Measurements from ENCODE around the gene RACGAP1.
A peak's percentile ranks its signal among the peaks of the same experiment; 100 is the strongest.

RACGAP1 gene

DNA sequence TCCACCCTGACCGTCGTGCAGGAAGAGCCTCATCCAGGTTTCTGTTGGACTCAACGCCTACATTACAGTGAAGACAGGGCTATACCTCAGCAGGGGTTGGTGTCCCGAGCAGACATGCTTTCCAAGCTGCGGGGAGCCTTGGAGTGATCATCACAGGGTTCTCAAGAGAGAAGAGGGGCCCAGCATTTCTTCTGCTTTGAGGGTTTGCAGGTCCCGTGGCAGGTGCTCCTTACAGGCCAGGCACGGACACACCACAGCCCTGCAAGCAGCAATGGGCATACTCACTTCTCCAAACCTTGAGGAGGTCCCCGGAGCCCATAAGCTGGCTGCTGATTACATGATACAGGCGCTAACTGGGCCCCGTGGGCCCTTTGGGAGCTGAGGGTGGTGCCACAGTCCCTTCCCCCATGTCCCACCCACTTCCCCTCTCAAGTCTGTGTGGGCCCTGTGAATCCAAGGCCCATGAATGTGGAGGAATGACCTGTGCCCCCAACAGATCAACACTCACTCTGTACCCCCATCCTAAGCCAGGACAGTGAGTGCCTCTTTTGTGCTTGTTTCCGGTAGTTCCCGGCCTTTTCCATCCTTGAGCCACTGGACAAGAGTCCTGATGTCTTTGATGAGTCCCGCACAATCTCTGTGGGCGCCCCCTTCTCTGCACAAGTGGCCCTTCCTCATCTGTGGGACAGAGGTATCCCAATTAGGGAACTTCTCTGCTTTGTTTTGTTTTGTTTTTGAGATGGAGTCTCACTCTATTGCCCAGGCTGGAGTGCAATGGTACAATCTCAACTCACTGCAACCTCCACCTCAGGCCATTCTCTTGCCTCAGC, 73.7 kb downstream of the RACGAP1 start:
- peaks cover 0 to 7% (median 0%) of the 10 kb centered on the region in 4 donors for H3K4me1 ChIP-seq
- TF ChIP-seq, protein P1, sequence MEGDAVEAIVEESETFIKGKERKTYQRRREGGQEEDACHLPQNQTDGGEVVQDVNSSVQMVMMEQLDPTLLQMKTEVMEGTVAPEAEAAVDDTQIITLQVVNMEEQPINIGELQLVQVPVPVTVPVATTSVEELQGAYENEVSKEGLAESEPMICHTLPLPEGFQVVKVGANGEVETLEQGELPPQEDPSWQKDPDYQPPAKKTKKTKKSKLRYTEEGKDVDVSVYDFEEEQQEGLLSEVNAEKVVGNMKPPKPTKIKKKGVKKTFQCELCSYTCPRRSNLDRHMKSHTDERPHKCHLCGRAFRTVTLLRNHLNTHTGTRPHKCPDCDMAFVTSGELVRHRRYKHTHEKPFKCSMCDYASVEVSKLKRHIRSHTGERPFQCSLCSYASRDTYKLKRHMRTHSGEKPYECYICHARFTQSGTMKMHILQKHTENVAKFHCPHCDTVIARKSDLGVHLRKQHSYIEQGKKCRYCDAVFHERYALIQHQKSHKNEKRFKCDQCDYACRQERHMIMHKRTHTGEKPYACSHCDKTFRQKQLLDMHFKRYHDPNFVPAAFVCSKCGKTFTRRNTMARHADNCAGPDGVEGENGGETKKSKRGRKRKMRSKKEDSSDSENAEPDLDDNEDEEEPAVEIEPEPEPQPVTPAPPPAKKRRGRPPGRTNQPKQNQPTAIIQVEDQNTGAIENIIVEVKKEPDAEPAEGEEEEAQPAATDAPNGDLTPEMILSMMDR (IDR thresholded peaks at IDR 0.05): no peak
- peak in 1 of 2 donors; percentile 49 for DNase-seq
- no peak overlapping the region for H3K27ac ChIP-seq
- H3K9me3 ChIP-seq: no peaks in the 10 kb centered on the region
- no peak overlapping the region for H3K4me3 ChIP-seq
- intact Hi-C loops (cut with DNase I; ENCODE audit: low total_unique reads): no loop called here
- no peaks in the 10 kb centered on the region for H3K36me3 ChIP-seq
- H3K27me3 ChIP-seq: peaks cover 0 to 44% of the 10 kb centered on the region in 2 donors

DNA sequence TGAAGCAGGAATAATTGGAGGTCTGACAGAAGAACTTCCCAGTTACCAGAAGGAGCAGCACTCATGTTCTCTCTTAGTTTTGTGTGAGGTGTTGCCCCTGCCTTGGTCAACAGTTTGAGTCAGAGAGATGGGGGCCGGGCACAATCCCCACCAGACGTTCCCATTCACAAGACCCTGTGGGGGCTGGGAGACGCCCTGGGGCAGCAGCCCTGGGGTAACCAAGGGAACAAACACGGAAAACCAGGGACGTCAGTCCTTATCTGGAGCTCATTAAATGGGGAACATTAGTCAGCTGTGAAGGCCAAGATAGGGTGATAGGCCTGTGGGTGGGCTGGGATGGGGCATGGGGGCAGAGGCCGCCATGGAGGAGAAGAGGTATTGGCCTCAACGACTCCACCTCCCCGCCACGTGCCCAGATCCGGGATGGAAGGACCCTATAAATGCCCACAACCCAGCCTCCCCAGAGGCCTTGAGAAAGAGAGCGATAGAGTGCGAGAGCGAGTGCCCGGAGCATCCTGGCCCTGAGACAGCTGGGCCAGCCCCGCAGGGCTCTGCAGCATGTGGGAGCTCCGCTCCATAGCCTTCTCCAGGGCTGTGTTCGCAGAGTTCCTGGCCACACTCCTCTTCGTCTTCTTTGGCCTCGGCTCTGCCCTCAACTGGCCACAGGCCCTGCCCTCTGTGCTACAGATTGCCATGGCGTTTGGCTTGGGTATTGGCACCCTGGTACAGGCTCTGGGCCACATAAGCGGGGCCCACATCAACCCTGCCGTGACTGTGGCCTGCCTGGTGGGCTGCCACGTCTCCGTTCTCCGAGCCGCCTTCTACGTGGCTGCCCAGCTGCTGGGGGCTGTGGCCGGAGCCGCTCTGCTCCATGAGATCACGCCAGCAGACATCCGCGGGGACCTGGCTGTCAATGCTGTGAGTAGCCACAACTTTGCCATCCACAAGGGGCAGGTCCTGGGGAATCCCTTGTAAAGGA, 74.7 kb downstream of the RACGAP1 start, which contains the start of gene AQP2:
Gene AQP2, plus strand, starts transcription at position 465 of the 979 bp plus-strand sequence. Its CDS starts 94 bp downstream, at position 559.
- no peak within 1 kb of the TSS for H3K4me3 ChIP-seq

GRCh38 chr12:49949866-49950265, 75.4 kb downstream of the RACGAP1 start:
- DNase-seq: no peak
- TF ChIP-seq, protein P1 (IDR thresholded peaks at IDR 0.05): no peak
- H3K27me3 ChIP-seq: peaks cover 0 to 27% of the 10 kb centered on the region in 2 donors
- H3K4me3 ChIP-seq: no peak overlapping the region
- no peaks in the 10 kb centered on the region for H3K9me3 ChIP-seq
- no peak overlapping the region for H3K27ac ChIP-seq
- peaks cover 0 to 10% (median 5%) of the 10 kb centered on the region in 4 donors for H3K4me1 ChIP-seq
- intact Hi-C loops (cut with DNase I; ENCODE audit: low total_unique reads): loop anchor here (10.0 kb wide), 1 partner anchor 85 kb away; no protein-coding TSS in a partner anchor
- no peaks in the 10 kb centered on the region for H3K36me3 ChIP-seq

More for the DNA sequence above, 74.7 kb downstream of the RACGAP1 start, which contains the start of gene AQP2:
- H3K27ac ChIP-seq: no peak within 1 kb of the TSS
- no peaks in the 10 kb centered on the region for H3K36me3 ChIP-seq
- DNase-seq: no peak
- peaks cover 0 to 34% of the 10 kb centered on the region in 2 donors for H3K27me3 ChIP-seq
- TF ChIP-seq, protein P1 (IDR thresholded peaks at IDR 0.05): no peak
- intact Hi-C loops (cut with DNase I; ENCODE audit: low total_unique reads): no loop called here
- peaks cover 0 to 10% (median 2%) of the 10 kb centered on the region in 4 donors for H3K4me1 ChIP-seq
- no peaks in the 10 kb centered on the region for H3K9me3 ChIP-seq

GRCh38 chr12:49948866-49949845, 76.1 kb downstream of the RACGAP1 start:
- peaks cover 0 to 19% of the 10 kb centered on the region in 2 donors for H3K27me3 ChIP-seq
- no peak overlapping the region for H3K4me3 ChIP-seq
- no peaks in the 10 kb centered on the region for H3K9me3 ChIP-seq
- TF ChIP-seq, protein P1 (IDR thresholded peaks at IDR 0.05): no peak
- no peak overlapping the region for H3K27ac ChIP-seq
- DNase-seq: no peak
- H3K36me3 ChIP-seq: no peaks in the 10 kb centered on the region
- intact Hi-C loops (cut with DNase I; ENCODE audit: low total_unique reads): loop anchor here (10.0 kb wide), 1 partner anchor 84 kb away; no protein-coding TSS in a partner anchor
- H3K4me1 ChIP-seq: peaks cover 0 to 10% (median 5%) of the 10 kb centered on the region in 4 donors

All from tibial artery (tissue), 4 donors.